ENCODE results near the gene ACSL3.

The ACSL3 gene

DNA sequence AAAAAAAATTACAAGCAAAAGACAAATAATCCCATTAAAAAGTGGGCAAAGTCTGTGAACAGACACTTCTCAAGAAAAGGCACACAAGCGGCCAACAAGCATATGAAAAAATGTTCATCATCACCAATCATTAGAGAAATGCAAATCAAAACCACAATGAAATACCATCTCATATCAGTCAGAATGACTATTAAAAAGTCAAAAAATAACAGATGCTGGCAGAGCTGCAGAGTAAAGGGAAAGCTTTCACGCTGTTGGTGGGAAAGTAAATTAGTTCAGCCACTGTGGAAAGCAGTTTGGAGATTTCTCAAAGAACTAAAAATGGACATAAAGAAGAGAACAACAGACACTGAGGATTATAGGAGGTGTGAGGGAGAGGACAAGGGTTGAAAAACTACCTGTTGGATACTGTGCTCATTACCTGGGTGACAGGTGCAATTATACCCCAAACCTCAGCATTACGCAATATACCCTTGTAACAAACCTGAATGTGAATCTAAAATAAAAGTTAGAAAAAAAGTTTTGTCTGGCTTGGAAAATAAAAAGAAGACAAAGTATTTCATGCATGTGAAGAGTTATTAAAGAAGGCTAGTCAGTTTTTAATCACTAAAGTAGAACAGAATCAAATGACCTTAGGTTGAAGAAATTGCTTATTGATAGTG, 8.7 kb upstream of the ACSL3 start:
- Histone ChIP-seq H3K36me3 (ENCODE audit: control insufficient read depth, insufficient read depth, low read length) (no peaks in the 10 kb centered on the region), H3K4me3 (ENCODE audit: low read length) (no peak overlapping the region), H3K9me3 (ENCODE audit: control insufficient read depth, insufficient read depth, low read length) (no peaks in the 10 kb centered on the region), H3K4me1 (ENCODE audit: control insufficient read depth, insufficient read depth, low read length) (no peaks in the 10 kb centered on the region), H3K27ac (ENCODE audit: low read length) (no peak overlapping the region), H3K27me3 (ENCODE audit: control insufficient read depth, insufficient read depth, low read length) (no peaks in the 10 kb centered on the region)
- no CpG with 5 or more reads among the region's 3 CpGs for WGBS (ENCODE audit: insufficient coverage, insufficient read length)
- no peak for DNase-seq (ENCODE audit: low read depth, low spot score)

- Histone ChIP-seq H3K36me3 (ENCODE audit: control insufficient read depth, insufficient read depth, low read length) (no peaks in the 10 kb centered on the region), H3K27me3 (ENCODE audit: control insufficient read depth, insufficient read depth, low read length) (no peaks in the 10 kb centered on the region), H3K27ac (ENCODE audit: low read length) (no peak overlapping the region), H3K4me1 (ENCODE audit: control insufficient read depth, insufficient read depth, low read length) (no peaks in the 10 kb centered on the region; the same call in 1 of the 2 replicates), H3K9me3 (ENCODE audit: control insufficient read depth, insufficient read depth, low read length) (no peaks in the 10 kb centered on the region), H3K4me3 (ENCODE audit: low read length) (no peak overlapping the region)
- DNase-seq (ENCODE audit: low read depth, low spot score) = no peak
- WGBS (ENCODE audit: insufficient coverage, insufficient read length) = no CpG with 5 or more reads among the region's 11 CpGs
Observed at GRCh38 chr2:222854773-222855700, 5.8 kb upstream of the ACSL3 start.

DNA sequence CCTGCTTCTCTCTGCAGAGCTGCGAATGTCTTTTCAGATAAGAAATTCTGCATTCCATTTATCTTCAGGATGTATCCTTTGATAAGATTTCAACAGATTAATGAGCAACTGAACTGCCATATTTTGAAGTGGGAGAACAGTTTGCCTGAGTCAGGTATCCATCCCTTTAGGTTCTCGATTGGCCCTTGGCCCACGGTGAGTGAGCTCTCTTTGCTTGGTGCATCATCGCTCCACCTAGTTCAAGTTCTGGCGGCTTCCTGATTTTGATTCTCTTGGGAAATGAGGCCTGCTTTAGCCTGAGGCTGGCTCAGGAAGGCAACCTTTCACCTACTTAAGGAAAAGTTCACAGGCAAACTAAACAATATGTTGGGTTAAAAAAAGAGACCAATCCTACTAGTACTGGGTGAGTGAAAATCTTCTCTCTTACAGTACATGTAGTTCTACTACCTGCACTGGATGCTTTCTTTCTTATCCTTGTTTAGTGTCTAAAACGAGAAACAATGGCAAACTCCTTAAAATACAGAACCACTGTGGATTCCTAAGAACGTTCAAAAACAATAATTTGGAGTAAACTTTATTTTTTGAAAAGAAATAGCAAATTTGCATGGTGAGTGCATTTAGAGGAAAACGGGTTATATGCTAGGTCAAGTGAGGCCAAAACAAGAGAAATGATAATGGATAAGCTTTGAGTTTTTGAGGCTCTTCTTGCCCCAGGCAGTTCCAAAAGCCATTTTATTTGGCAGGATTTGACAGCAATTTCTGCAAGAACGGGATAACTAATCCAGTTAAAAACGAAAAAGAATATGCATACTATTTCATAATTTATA, 837 bp upstream of the ACSL3 start:
- no CpG with 5 or more reads among the region's 10 CpGs for WGBS (ENCODE audit: insufficient coverage, insufficient read length)
- no peaks in the 10 kb centered on the region for H3K27me3 ChIP-seq (ENCODE audit: control insufficient read depth, insufficient read depth, low read length)
- H3K36me3 ChIP-seq (ENCODE audit: control insufficient read depth, insufficient read depth, low read length) = no peaks in the 10 kb centered on the region

DNA sequence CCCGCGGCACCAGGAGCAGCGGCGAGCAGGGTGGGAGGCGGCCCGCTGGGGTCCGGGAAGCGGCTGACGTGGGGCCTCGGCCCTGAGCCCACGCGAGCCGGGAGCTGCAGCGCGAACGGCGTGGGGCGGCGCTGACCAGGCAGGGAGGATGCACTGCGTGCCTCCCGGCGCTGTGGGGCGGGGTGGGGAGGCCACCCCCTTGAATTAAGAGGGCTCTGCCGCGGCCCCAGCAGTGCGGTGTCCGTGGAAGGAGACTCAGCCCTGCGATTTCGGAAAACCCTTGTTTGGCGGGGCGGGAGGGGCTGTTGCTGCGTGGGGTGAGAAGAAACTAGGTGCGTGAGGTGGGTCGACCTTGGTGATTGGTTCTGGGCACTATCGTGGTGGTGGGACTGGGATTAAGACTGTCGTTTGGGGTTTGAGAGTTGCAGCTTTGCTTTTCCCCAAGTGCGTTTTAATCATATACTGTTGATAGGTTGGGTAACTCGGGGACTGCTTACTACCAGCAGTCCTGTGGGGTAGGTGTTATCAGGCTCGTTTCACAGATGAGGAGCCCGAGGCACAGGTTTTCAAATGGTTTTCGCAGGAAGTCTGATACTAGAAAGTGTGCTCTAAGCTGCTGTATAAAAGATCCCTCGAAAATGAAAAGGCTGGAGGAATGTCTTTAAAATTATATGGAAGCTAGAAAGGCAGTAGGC, 722 bp downstream of the ACSL3 start:
- H3K36me3 ChIP-seq (ENCODE audit: control insufficient read depth, insufficient read depth, low read length) = no peaks in the 10 kb centered on the region
- no peak for DNase-seq (ENCODE audit: low read depth, low spot score)
- peaks cover 1% of the 10 kb centered on the region; the same call in 1 of the 2 replicates for H3K4me1 ChIP-seq (ENCODE audit: control insufficient read depth, insufficient read depth, low read length)
- WGBS (ENCODE audit: insufficient coverage, insufficient read length) = no CpG with 5 or more reads among the region's 42 CpGs
- H3K27ac ChIP-seq (ENCODE audit: low read length) = no peak overlapping the region
- H3K27me3 ChIP-seq (ENCODE audit: control insufficient read depth, insufficient read depth, low read length) = no peaks in the 10 kb centered on the region
- no peaks in the 10 kb centered on the region for H3K9me3 ChIP-seq (ENCODE audit: control insufficient read depth, insufficient read depth, low read length)
- peak overlapping the region; percentile 77 for H3K4me3 ChIP-seq (ENCODE audit: low read length)

More for the DNA sequence above, 837 bp upstream of the ACSL3 start:
- DNase-seq (ENCODE audit: low read depth, low spot score) = no peak
- Histone ChIP-seq H3K4me1 (ENCODE audit: control insufficient read depth, insufficient read depth, low read length) (no peaks in the 10 kb centered on the region; the same call in 1 of the 2 replicates), H3K4me3 (ENCODE audit: low read length) (no peak overlapping the region), H3K27ac (ENCODE audit: low read length) (no peak overlapping the region), H3K9me3 (ENCODE audit: control insufficient read depth, insufficient read depth, low read length) (no peaks in the 10 kb centered on the region)

DNA sequence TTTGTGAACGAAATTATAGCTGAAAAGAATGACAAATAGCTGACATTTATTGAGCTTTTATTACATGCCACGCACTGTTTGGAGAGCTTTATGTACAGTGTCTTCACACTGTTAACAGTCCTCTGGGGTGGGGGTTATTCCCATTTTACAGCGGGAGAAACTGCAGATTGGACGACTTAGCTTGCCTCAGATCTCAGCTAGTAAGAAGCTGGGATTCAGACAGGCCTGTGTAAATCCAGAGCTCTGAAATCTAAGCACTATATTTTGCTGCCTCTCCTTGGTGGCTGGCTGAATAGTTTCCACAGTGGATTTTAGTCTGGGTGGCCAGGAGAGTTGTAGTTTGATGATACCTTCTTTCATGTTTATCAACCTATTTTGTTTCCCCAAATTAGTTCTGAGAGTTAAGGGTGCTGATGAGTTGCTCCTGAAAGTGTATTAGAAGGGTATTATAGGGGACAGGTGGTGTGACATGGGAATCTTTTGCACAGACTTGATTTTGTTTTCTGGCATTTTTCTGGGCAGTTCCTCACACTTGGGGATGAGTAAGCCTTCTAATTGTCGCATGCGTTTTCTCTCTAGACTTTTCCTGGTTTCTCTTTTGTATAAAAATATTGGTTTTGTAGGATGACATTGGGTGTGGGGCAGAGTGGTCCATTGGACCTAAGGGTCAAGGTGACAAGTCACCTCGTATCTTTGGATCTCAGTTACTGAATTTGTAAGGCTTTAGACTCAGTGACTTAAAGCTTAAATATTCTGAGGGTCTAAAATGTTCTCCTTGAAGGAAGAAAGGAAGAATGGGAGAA, 1.5 kb downstream of the ACSL3 start:
- no peak overlapping the region for H3K27ac ChIP-seq (ENCODE audit: low read length)
- no peaks in the 10 kb centered on the region for H3K9me3 ChIP-seq (ENCODE audit: control insufficient read depth, insufficient read depth, low read length)
- no peaks in the 10 kb centered on the region for H3K27me3 ChIP-seq (ENCODE audit: control insufficient read depth, insufficient read depth, low read length)
- no CpG with 5 or more reads among the region's 7 CpGs for WGBS (ENCODE audit: insufficient coverage, insufficient read length)
- peak overlapping the region; percentile 77; the same call in 1 of the 2 replicates for H3K4me3 ChIP-seq (ENCODE audit: low read length)
- no peak for DNase-seq (ENCODE audit: low read depth, low spot score)
- no peaks in the 10 kb centered on the region for H3K36me3 ChIP-seq (ENCODE audit: control insufficient read depth, insufficient read depth, low read length)
- peaks cover 1% of the 10 kb centered on the region; the same call in 1 of the 2 replicates for H3K4me1 ChIP-seq (ENCODE audit: control insufficient read depth, insufficient read depth, low read length)

DNA sequence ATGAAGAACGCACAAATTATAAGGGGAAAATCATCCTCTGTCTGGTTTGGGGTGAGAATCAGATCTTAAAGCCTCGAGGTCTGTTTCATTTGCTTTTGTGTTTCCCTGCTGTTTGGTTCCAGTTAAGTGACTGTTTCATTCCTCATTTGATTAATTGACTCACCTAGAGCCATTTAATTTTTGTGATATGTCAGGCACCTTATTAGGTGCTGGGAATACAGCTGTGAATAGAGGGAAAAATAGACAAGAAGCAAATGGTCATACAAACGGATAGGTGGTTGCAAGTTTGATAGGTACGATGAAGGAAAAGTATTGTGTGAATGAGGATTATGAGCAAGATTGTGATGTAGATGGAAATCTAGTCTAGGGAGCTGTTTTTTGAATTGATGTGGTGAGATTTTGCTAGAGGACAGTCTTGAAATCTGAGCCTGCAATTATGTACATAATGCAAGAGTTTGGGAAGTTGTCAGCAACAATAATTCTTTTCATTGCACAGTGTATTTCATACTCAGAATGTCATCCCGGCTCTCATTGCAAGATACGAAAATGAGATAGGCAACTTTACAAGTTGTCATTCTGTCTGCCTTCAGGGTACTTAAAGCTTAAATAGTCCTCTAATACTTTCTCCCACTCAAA, 2.2 kb downstream of the ACSL3 start:
- Histone ChIP-seq H3K36me3 (ENCODE audit: control insufficient read depth, insufficient read depth, low read length) (no peaks in the 10 kb centered on the region), H3K9me3 (ENCODE audit: control insufficient read depth, insufficient read depth, low read length) (no peaks in the 10 kb centered on the region), H3K27ac (ENCODE audit: low read length) (no peak overlapping the region), H3K4me3 (ENCODE audit: low read length) (no peak overlapping the region), H3K4me1 (ENCODE audit: control insufficient read depth, insufficient read depth, low read length) (peaks cover 1% of the 10 kb centered on the region; the same call in 1 of the 2 replicates), H3K27me3 (ENCODE audit: control insufficient read depth, insufficient read depth, low read length) (no peaks in the 10 kb centered on the region)
- WGBS (ENCODE audit: insufficient coverage, insufficient read length) = 100% methylated on average over 2 of the region's 6 CpGs
- DNase-seq (ENCODE audit: low read depth, low spot score) = no peak

GRCh38 chr2:222864296-222864695, 3.5 kb downstream of the ACSL3 start:
- peaks cover 1% of the 10 kb centered on the region; the same call in 1 of the 2 replicates for H3K4me1 ChIP-seq (ENCODE audit: control insufficient read depth, insufficient read depth, low read length)
- no peak overlapping the region for H3K27ac ChIP-seq (ENCODE audit: low read length)

DNA sequence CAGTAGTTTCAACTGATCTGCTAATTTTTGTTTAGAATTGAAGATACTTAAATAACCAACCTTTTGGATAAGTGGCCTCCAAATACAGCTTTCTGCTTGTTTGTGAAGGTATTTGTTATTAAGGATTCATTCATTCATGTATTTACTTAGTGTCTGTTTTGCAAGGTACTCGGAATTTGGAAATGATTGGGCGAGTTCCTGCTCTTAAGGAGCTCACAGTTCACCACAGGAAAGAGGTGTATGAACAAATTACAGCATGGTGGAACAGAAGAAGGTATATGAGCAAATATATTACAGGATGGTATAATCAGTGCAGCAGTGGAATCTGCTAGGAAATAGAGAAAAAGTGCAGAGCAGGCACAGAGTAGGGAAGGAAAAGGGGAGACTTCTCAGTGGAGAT, 4.5 kb downstream of the ACSL3 start:
- Histone ChIP-seq H3K4me1 (ENCODE audit: control insufficient read depth, insufficient read depth, low read length) (peaks cover 3% of the 10 kb centered on the region; the same call in 1 of the 2 replicates), H3K4me3 (ENCODE audit: low read length) (no peak overlapping the region), H3K27me3 (ENCODE audit: control insufficient read depth, insufficient read depth, low read length) (no peaks in the 10 kb centered on the region), H3K27ac (ENCODE audit: low read length) (no peak overlapping the region), H3K9me3 (ENCODE audit: control insufficient read depth, insufficient read depth, low read length) (no peaks in the 10 kb centered on the region), H3K36me3 (ENCODE audit: control insufficient read depth, insufficient read depth, low read length) (no peaks in the 10 kb centered on the region)
- DNase-seq (ENCODE audit: low read depth, low spot score) = no peak
- no CpG with 5 or more reads among the region's 2 CpGs for WGBS (ENCODE audit: insufficient coverage, insufficient read length)

More at GRCh38 chr2:222864296-222864695, 3.5 kb downstream of the ACSL3 start:
- WGBS (ENCODE audit: insufficient coverage, insufficient read length) = no CpG with 5 or more reads among the region's 3 CpGs
- Histone ChIP-seq H3K9me3 (ENCODE audit: control insufficient read depth, insufficient read depth, low read length) (no peaks in the 10 kb centered on the region), H3K36me3 (ENCODE audit: control insufficient read depth, insufficient read depth, low read length) (no peaks in the 10 kb centered on the region), H3K4me3 (ENCODE audit: low read length) (no peak overlapping the region), H3K27me3 (ENCODE audit: control insufficient read depth, insufficient read depth, low read length) (no peaks in the 10 kb centered on the region)
- DNase-seq (ENCODE audit: low read depth, low spot score) = peak; percentile 25
